Activated naive CD4-positive, alpha-beta T cell treated with anti-CD3 and anti-CD28 coated beads, Interleukin-2, amount 50 U/mL, for 72 hours (primary cell): Measurements from ENCODE around the gene GNAO1. TPM values are rescaled to one million over a fixed set of nuclear protein-coding genes. Genes with fewer than 3 reads are reported as not detected.

Experiments used
- ATAC-seq, 2 donors: fragments of 150-1000 bp; cut with Tn5 transposase; 2 replicates each; pipeline ENCODE4 v1.10.0; 2021; ENCODE audit warnings: mild to moderate bottlenecking in 2 of 2, moderate library complexity in 2 of 2
- DNase-seq, 2 donors: peaks; one replicate each; pipeline ENCODE4 v3.0.0; 2021 to 2022; ENCODE audit warnings: low spot score in 2 of 2
- H3K27ac Mint-ChIP-seq, 2 donors: one replicate each; pipeline ENCODE4 v1.8.0; 2022; ENCODE audit warnings: mild to moderate bottlenecking in 2 of 2, mixed read lengths in 2 of 2
- H3K36me3 Mint-ChIP-seq, 2 donors: one replicate each; pipeline ENCODE4 v1.8.0; 2022; ENCODE audit warnings: mixed read lengths in 2 of 2
- H3K9me3 Mint-ChIP-seq, 2 donors: one replicate each; pipeline ENCODE4 v1.8.0; 2022; ENCODE audit warnings: mixed read lengths in 2 of 2
- total RNA-seq, 2 donors: library from RNA; stranded (reverse); gene quantifications; one replicate each; pipeline ENCODE4 v1.2.3, GENCODE V29; 2022

GNAO1 gene
- total RNA-seq, 2 donors from 2014 or later: 0.25 to 0.37 TPM

DNA sequence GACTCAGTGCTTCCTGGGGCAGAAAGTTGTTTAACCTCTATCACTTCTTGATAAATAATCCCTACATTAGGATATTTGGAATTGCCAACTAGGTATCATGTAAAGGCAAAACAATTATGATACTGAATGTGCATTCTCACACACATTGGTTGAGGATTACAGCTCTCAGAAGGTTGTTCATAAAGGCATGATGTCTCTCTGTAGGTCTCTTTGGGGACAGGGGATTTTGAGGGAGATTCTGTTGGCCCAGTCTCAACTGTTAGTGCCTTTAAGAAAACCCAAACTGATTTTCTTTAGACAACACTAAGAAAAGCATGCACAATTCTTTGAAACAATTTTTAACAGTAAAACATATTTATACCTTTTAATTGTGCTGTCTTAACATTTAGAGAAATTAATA, 56.5 kb downstream of the GNAO1 start:
- Mint-ChIP-seq H3K9me3 (no peaks in the 10 kb centered on the region), H3K27ac (no peak overlapping the region), H3K36me3 (no peaks in the 10 kb centered on the region)
- DNase-seq (no peak), ATAC-seq (no peak)

DNA sequence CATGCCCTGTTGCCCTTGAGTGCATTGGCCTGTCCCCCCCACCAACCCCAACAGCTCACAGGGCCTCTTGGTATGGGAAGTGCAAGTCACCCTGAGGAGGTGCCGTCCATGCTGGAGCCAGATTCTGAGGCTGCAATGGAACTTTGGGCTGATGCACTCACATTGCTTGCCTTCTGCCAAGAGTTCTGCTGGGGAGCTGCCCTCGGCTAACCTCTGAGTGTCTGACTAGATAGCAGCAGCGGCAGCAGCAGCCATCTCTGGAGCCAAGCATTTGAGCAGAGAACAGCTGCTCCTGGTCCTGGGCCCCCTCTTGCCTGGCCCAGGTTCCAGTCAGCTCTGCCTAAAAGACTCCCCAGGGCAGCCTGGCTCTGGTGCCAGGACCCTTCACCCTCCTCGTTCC, 61.5 kb downstream of the GNAO1 start:
- DNase-seq (no peak), ATAC-seq (no peak)
- H3K36me3 Mint-ChIP-seq: no peaks in the 10 kb centered on the region
- no peak overlapping the region for H3K27ac Mint-ChIP-seq
- H3K9me3 Mint-ChIP-seq: no peaks in the 10 kb centered on the region

DNA sequence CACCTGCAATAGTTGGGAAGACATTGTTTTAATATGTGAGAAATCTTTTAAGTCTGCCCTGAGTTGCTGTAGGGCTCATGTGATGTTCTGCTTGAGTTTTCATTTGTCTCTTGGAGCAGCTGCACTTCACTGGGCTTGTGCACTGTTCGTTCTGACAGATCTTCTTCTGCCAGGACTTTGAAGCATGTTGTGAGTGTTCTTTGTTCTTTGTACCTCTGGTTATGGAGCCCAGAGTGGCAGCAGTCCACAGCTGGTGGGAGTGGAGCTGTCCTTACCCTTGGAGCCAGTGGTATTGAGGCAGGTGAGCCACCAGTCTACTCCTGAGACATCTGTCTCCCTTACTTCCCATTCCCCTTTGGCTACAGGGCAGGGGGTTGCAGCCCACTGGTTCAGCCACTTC, 64.6 kb downstream of the GNAO1 start:
- DNase-seq (no peak), ATAC-seq (no peak)
- H3K36me3 Mint-ChIP-seq: no peaks in the 10 kb centered on the region
- no peak overlapping the region for H3K27ac Mint-ChIP-seq
- H3K9me3 Mint-ChIP-seq: no peaks in the 10 kb centered on the region

DNA sequence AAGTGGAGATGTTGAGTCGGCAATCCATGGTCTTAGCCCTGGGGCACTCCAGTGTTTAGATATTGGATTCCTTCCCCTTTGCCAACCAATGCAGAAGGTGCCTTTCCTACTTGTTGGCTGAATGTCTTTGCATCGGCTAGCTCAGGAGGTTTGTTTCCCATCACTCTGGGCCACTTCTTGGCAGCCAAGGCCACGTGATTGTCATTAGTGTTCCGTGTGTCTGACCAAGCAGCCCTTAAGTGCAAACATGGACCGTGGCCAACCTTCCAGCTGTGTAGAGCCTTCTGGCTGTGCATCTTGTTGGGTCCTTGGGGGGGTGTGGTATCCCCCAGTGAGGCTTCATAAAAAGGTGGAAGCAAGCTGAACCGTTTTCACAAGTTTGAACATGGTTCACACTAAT, 66.0 kb downstream of the GNAO1 start:
- ATAC-seq (no peak), DNase-seq (no peak)
- Mint-ChIP-seq H3K36me3 (no peaks in the 10 kb centered on the region), H3K9me3 (no peaks in the 10 kb centered on the region), H3K27ac (no peak overlapping the region)

DNA sequence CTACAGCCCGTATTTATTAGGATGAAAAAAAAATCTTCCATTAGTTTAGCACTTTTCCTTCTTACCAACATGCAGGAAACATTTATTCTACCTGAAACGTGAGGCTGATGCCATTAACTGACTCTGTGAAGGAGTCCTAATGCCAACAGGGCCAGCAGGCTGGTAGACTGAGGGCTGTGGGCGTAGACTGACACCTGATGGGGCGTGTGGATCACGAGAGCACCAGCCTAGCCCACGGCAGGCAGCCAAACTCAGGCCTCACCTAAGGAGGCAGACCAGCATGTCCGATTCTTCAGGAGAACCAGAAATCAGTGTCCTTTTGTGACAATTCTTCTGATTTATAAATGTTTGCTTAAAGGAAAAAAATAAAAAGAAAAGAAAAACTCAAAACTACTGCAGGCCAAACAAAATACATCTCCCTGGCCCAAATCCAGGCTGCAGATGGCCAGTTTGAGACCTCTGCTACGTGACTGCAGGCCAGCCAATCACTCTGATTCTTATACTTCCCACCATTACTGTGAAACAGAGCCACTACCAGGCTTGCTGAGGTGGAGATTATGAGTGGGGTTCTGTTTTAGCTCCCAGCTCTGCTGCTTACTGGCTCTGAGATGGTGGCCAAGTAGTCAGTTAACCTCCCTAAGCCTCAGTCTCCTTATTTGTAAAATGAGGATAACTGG, 66.5 kb downstream of the GNAO1 start:
- no peak for DNase-seq
- no peak for ATAC-seq
- H3K9me3 Mint-ChIP-seq: no peaks in the 10 kb centered on the region
- no peaks in the 10 kb centered on the region for H3K36me3 Mint-ChIP-seq
- H3K27ac Mint-ChIP-seq: no peak overlapping the region

DNA sequence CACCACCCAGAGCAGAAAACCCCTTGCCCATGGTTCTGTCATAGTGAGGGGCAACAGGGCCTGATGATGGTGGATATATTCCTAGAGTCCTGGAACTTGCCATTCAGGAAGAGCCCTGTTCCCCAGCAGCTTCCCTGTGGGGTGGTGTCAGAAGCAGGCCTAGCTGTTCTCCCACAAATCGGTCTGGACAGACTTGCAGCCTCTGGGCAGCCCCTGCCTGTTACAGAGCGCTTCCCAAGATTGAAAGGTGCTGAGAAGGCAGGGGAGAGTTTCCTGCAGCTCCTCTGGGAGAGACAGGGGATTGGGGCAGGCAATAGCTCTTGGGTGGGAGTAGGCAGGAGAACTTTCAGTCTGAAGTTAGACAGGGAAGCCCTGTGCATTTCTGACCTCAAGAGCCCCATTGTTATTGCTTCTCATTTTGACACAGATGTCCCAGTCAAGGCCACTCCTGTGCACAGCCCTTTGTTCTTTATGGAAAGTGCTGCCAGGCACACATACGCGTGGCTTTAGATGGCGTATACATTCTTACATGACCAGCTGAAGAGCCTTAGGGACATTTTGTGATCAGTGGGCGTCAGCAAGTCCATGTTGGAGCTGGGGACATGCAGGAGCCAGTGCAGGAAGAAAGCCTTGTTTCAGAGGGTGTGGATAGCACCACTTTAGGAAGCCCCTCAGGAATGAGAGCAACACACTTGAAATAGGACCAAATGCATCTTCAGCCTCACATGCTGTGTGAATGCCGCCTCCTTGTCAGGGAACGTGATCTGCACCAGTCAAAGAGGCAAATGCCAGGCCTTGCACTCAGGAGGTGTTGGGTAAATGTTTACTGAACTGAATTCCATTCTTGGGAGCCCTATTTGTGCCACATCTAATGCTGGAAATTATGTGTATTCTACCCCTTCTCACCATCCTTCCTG, 67.5 kb downstream of the GNAO1 start:
- Mint-ChIP-seq H3K9me3 (no peaks in the 10 kb centered on the region), H3K27ac (no peak overlapping the region), H3K36me3 (no peaks in the 10 kb centered on the region)
- no peak for DNase-seq
- ATAC-seq: no peak

DNA sequence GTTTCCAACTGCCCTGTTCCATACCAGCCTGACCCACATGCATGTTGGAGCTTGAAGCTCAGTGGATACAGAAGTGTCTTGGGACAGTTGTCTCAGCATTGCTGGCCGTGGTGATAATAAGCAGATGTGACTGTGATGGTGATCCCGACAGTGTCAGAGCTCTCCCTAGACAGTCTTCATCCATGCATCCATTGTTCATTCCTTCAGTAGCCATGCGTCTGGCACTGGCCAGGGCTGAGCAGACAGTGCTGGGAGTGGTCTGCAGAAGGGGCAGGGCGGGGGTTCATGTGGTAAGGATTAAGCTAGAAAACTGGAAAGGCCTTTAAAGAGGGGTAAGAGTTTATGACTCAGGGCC, 68.1 kb downstream of the GNAO1 start:
- no peak overlapping the region for H3K27ac Mint-ChIP-seq

DNA sequence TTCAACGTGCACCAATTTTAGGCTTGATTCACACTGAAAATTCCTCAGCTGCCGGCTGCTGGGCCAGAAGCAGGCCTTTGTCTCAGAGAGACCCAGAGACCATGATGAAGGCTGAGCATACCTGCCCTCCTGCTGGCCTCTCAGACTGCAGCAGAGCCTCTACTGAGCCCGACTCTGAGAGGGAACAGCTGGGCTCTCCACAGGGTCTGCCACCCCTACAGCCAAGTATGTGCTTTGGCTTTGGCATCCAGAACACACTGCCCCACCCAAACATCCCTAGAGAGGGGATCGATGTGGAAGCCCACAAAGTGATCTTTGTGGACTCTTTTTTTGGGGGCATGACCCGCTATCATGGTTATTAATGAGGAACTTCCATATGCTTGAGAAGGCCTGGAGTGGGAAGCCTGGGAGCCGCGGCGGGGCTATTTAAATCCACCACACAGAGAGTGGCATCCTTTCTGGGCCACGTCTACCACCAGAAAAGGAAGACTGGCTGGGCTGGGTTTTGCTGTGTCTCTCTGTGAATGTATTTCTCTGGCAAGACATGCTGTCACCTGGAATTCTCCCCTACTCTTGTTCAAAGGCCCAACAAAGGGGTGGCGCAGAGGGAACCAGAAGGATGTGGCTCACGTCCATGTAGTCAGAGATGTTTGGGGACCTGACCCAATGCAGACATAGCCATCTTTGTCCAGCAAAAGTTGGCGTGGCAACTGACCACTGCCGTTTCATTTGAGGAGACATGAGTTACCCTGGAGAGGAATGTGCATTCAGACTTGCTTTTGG, 69.3 kb downstream of the GNAO1 start:
- DNase-seq (no peak), ATAC-seq (no peak)
- H3K36me3 Mint-ChIP-seq: no peaks in the 10 kb centered on the region
- no peaks in the 10 kb centered on the region for H3K9me3 Mint-ChIP-seq
- no peak overlapping the region for H3K27ac Mint-ChIP-seq

More for the DNA sequence above, 68.1 kb downstream of the GNAO1 start:
- ATAC-seq (no peak), DNase-seq (no peak)
- Mint-ChIP-seq H3K9me3 (no peaks in the 10 kb centered on the region), H3K36me3 (no peaks in the 10 kb centered on the region)

DNA sequence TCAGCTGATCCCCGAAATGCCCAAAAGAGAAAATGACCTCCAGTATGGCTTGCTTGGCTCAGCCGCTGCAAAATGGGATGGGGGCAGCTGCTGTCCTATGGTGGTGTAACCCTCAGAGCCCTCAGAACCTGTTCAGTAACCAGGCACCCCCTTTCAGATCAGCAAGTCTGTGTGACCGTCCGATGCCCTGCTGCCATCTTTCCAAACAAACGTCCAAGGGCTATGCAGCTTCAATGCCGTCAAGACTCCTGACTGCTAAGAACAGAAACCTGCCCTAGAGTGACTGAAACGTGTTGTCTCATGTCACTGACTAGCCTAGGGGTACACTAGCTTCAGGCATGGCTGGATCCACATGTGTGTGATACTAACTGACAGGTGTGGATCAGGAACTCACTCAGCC, 70.4 kb downstream of the GNAO1 start:
- Mint-ChIP-seq H3K27ac (no peak overlapping the region), H3K9me3 (no peaks in the 10 kb centered on the region), H3K36me3 (no peaks in the 10 kb centered on the region)
- ATAC-seq (no peak), DNase-seq (no peak)

DNA sequence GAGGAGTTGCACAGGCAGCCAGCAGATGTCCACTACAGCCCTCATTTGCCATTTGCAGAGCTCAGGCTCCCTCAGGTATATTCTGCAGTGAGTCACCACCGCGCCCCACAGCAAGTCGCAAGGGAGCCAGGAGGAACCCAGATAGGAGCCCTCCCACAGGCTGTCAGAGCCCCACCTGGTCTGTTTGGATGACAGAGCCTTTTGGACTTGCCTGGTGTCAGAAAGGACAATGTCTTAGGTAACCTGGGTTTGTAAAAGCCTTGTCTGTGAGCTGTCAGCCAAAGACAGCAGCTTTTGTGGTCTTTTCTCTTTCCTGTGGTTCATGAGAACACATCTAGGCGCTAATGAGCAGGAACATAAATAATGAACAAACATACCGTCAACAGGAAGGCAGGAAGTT, 70.9 kb downstream of the GNAO1 start:
- no peaks in the 10 kb centered on the region for H3K36me3 Mint-ChIP-seq
- no peaks in the 10 kb centered on the region for H3K9me3 Mint-ChIP-seq
- DNase-seq (no peak), ATAC-seq (peak in 1 of 2 donors; percentile 61)
- H3K27ac Mint-ChIP-seq: peak overlapping the region in 1 of 2 donors; percentile 18

DNA sequence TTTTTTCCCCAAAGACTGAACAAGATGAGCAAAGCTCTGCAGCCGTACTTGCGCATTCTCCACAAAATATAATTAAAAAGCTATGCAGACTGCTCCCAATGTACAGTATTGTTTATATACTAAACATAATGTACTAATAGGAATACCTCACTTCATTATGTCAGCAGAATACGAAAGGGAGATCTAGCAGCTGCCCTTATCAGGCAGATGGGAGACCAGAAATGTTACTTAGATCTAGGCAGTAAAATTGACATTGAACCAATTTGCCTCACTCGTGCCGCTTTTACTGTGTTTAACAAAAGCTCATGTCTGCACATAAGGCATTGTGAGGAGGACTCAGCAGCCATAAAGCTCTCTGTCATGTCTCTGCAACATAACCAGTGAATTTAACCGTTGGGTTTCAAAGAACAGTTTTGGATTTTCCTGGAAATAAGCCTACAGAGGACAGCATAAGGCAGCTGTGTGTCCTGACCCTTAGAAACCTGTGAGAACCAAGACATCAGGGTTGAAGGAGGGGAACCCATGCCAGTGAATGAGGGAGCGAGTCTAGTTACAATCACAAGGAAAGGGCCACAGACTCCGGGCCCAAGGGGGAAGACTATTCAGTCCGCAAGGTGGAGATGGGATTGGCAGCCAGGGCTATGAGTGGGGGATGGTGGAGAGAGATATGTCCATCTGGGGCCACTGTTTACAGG, 71.4 kb downstream of the GNAO1 start:
- no peaks in the 10 kb centered on the region for H3K9me3 Mint-ChIP-seq
- no peak overlapping the region for H3K27ac Mint-ChIP-seq
- H3K36me3 Mint-ChIP-seq: no peaks in the 10 kb centered on the region
- no peak for ATAC-seq
- DNase-seq: no peak

DNA sequence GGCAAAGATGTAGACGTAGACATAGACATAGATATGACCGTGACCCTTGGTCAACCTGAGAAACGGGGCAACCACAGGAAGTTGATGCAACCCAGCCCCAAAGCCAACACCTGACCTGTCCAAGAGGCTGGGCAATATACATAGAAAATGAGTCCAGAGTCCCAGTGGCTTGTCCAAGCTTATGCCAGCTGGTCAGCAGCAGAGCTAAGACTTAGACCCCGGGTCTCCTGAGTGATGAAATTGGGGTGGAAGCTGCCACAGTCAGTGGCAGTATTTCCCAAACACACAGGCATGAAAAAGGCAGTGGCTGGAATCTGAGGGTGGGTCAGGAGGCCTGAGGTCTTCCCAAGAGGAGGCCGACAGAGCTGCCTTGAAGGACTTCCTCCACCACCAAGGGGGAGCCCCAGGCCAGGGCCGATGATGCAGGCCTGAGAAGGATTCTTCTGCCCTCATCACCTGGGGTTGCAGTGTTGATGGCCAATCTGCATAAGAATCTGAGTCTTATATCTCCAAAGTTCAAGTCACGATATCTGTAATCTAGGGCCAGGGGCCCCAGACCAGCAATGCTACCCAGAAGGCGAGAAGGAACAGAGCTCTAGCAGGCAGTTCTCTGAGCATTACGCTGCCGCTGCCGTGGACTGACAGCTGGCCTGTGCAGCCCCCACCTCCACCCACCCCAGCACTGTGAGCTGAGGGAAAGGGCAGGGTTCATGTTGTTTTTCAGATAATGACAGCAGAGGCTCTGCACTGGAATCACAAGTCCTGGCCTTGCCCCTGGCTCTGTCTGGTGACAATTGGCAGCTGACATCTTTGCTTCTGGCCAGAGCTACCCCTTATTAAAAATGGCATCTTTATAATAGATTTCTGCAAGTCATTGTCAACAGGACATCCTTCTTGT, 72.7 kb downstream of the GNAO1 start:
- no peak overlapping the region for H3K27ac Mint-ChIP-seq
- no peak for DNase-seq
- peak in 1 of 2 donors; percentile 41 for ATAC-seq
- no peaks in the 10 kb centered on the region for H3K36me3 Mint-ChIP-seq
- H3K9me3 Mint-ChIP-seq: no peaks in the 10 kb centered on the region

DNA sequence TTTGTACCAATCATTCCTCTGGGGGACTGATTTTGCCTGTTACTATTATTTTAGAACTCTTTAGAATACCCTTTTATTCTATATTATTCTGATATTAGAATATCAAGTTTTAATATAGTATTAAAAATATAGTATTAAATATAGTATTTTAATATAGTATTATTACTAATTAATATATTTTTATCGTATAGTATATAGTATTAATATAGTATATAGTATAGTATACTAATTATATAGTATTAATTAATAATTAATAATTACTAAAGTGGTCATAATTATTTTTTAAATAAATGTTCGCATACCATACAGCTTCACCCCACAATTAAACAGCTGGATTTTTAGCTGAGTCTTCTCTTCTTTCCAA, 73.3 kb downstream of the GNAO1 start:
- no peaks in the 10 kb centered on the region for H3K9me3 Mint-ChIP-seq
- no peaks in the 10 kb centered on the region for H3K36me3 Mint-ChIP-seq
- DNase-seq (no peak), ATAC-seq (no peak)
- H3K27ac Mint-ChIP-seq: no peak overlapping the region

DNA sequence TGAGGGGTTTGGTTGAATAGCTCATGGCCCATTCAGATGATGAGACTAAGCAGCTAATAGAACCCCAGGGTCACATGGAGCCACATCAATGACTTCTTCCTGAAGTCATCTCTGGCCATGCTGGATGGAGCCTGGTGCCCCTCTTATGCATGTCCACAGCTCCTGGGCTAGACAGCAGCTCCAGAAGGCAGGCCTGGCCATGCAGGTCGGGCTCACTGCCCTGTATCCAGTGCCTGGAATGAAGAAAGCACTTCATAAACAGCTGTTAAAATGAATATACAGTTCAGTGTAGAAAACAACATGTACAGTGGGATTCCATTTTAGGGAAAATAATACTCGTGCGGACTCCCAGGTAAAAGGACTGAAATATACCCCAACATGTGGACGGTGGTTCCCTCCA, 73.9 kb downstream of the GNAO1 start:
- no peaks in the 10 kb centered on the region for H3K9me3 Mint-ChIP-seq
- no peak overlapping the region for H3K27ac Mint-ChIP-seq
- H3K36me3 Mint-ChIP-seq: no peaks in the 10 kb centered on the region
- DNase-seq (no peak), ATAC-seq (no peak)

DNA sequence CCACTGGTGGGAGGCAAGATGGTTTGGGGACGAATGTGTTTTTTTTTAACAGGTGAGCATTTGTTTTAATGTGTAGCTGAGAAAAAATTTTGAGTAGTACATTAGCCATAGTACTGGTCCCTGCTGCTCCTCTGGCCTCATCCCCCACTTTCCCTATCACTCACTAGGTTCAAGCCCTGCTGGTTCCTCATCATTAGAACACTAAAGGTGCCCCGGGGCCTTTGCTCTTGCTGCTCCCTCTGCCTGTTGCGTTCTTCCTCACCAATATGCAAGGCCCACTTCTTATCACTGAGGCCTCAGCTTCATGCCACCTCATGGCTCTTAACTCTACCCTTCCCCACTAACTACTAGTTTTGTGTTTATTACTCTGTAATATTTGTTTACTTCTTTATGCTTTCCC, 74.5 kb downstream of the GNAO1 start:
- ATAC-seq (no peak), DNase-seq (no peak)
- Mint-ChIP-seq H3K27ac (no peak overlapping the region), H3K9me3 (no peaks in the 10 kb centered on the region), H3K36me3 (no peaks in the 10 kb centered on the region)
